ENCODE results near the gene PTPRD. TPM values are rescaled to one million over a fixed set of nuclear protein-coding genes. Genes with fewer than 3 reads are reported as not detected.

PTPRD gene
- total and polyA plus RNA-seq, 10 donors: 0.08 to 11.7 (median 2.9) TPM

DNA sequence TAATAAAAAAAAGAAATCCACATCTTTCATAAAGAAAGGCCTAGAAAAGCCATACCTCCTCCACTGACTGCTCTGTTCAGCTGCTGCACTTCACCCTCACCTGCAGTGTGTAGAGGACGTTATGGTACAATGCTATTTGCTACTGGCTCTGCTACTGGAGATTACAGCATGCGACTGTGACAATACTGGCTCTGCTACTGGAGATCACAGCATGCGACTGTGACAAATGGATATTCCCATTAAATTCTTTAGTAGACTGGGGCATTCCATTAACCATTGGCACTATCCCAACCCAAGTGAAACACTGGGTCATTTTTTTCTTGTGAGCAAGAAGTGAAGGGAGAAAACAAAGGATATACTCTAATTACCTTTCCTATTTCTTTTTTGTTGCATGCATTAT is 1749.7 kb downstream of the PTPRD start:
- 74 to 92% (median 85%) methylated on average over 3 of the region's 3 CpGs for WGBS, 5 donors
- H3K27ac ChIP-seq: no peak overlapping the region
- H3K4me1 ChIP-seq: peaks cover 0 to 5% (median 3%) of the 10 kb centered on the region in 6 donors
- no peak overlapping the region for H3K4me3 ChIP-seq
- DNase-seq: no peak
- no peak for TF ChIP-seq POLR2A (IDR thresholded peaks at IDR 0.05)
- TF ChIP-seq POLR2AphosphoS5 (IDR thresholded peaks at IDR 0.05): no peak
- TF ChIP-seq, protein P1, sequence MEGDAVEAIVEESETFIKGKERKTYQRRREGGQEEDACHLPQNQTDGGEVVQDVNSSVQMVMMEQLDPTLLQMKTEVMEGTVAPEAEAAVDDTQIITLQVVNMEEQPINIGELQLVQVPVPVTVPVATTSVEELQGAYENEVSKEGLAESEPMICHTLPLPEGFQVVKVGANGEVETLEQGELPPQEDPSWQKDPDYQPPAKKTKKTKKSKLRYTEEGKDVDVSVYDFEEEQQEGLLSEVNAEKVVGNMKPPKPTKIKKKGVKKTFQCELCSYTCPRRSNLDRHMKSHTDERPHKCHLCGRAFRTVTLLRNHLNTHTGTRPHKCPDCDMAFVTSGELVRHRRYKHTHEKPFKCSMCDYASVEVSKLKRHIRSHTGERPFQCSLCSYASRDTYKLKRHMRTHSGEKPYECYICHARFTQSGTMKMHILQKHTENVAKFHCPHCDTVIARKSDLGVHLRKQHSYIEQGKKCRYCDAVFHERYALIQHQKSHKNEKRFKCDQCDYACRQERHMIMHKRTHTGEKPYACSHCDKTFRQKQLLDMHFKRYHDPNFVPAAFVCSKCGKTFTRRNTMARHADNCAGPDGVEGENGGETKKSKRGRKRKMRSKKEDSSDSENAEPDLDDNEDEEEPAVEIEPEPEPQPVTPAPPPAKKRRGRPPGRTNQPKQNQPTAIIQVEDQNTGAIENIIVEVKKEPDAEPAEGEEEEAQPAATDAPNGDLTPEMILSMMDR (IDR thresholded peaks at IDR 0.05 in 8 of 11, conservative IDR thresholded peaks at IDR 0.05 in 3 of 11): no peak
- peaks cover 0 to 15% (median 4%) of the 10 kb centered on the region in 7 donors for H3K27me3 ChIP-seq (replicated peaks in 1 of 7)
- H3K36me3 ChIP-seq: no peaks in the 10 kb centered on the region
- H3K9me3 ChIP-seq: no peaks in the 10 kb centered on the region
- intact Hi-C loops (cut with DNase I; ENCODE audit: low total_unique reads): no loop called here

DNA sequence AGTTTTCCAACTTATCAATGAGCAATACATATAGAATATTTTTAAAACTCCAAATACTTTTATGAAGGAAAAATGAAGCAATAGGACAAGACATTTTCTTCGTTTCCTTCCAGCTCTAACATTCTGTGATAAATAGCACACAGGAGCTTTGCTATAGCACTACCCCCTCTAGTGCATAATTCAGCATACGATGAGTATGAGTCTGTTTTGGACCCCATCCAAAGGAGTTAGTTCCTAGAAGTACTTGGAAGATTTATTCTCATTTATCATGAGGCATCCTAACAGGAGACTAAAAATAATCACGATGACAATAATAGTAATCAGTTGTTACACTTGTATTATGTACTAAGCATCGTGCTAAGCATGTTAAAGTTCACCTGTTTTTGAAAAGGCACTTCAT is 1751.9 kb downstream of the PTPRD start:
- H3K36me3 ChIP-seq: no peaks in the 10 kb centered on the region
- intact Hi-C loops (cut with DNase I; ENCODE audit: low total_unique reads): no loop called here
- no peak for DNase-seq
- H3K9me3 ChIP-seq: no peaks in the 10 kb centered on the region
- WGBS, 5 donors: 36 to 40% (median 39%) methylated on average over 4 of the region's 4 CpGs
- no peak overlapping the region for H3K4me3 ChIP-seq
- peaks cover 0 to 26% (median 16%) of the 10 kb centered on the region in 6 donors for H3K4me1 ChIP-seq
- TF ChIP-seq POLR2A (IDR thresholded peaks at IDR 0.05) (no peak), POLR2AphosphoS5 (IDR thresholded peaks at IDR 0.05) (no peak)
- TF ChIP-seq, protein P1 (IDR thresholded peaks at IDR 0.05 in 8 of 11, conservative IDR thresholded peaks at IDR 0.05 in 3 of 11): no peak
- no peak overlapping the region for H3K27ac ChIP-seq
- peaks cover 3 to 37% (median 25%) of the 10 kb centered on the region in 7 donors for H3K27me3 ChIP-seq (replicated peaks in 1 of 7)

DNA sequence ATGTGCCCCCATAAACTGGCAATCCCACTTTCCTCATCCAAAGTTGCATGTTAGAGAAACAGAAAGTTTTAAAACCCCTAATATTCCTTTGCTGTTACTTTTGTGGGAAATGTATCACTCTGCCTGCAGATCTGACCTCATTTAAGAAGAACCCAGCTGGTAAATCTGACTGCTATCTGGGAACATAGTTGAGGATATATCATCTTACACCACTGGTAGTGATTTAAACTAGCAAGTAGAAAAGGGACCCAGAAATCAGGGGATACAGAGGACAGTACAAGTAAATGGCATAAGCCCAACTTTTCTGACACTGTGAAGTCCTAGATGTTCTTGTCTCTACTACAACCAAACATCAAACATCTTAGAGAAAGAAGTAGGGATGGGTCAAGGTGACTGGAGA is 1752.7 kb downstream of the PTPRD start:
- TF ChIP-seq POLR2AphosphoS5 (IDR thresholded peaks at IDR 0.05) (no peak), POLR2A (IDR thresholded peaks at IDR 0.05) (no peak)
- TF ChIP-seq, protein P1 (IDR thresholded peaks at IDR 0.05 in 8 of 11, conservative IDR thresholded peaks at IDR 0.05 in 3 of 11): no peak
- Histone ChIP-seq H3K36me3 (no peaks in the 10 kb centered on the region), H3K27me3 (replicated peaks in 1 of 7) (peaks cover 3 to 45% (median 34%) of the 10 kb centered on the region in 7 donors), H3K9me3 (no peaks in the 10 kb centered on the region), H3K27ac (no peak overlapping the region), H3K4me3 (no peak overlapping the region), H3K4me1 (peaks cover 0 to 26% (median 16%) of the 10 kb centered on the region in 6 donors)
- DNase-seq: no peak
- intact Hi-C loops (cut with DNase I; ENCODE audit: low total_unique reads): no loop called here

DNA sequence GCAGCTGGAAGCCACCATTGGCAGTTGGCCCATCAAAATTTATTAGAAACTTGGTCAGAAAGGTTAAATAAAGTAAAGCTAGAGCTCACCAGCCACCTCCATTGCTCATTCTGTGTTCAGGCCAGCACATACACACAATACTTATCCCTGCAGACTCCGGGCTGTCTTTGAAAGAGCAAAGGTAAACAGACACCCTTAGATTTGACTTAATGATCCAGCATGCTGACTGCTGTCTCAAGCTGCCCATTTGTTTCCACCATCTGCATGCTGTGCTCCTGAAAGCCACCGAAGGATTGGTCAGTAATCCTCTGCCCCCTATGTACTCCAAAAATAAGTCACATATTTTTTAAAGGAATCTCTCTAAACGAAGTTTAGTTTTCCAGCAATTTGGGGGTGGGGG is 1753.4 kb downstream of the PTPRD start:
- no peaks in the 10 kb centered on the region for H3K9me3 ChIP-seq
- DNase-seq: no peak
- no peak overlapping the region for H3K4me3 ChIP-seq
- TF ChIP-seq POLR2AphosphoS5 (IDR thresholded peaks at IDR 0.05): no peak
- TF ChIP-seq POLR2A (IDR thresholded peaks at IDR 0.05): no peak
- peaks cover 0 to 26% (median 16%) of the 10 kb centered on the region in 6 donors for H3K4me1 ChIP-seq
- WGBS, 5 donors: 51 to 78% (median 63%) methylated on average over 3 of the region's 3 CpGs
- peaks cover 3 to 52% (median 34%) of the 10 kb centered on the region in 7 donors for H3K27me3 ChIP-seq (replicated peaks in 1 of 7)
- H3K27ac ChIP-seq: no peak overlapping the region
- intact Hi-C loops (cut with DNase I; ENCODE audit: low total_unique reads): no loop called here
- no peaks in the 10 kb centered on the region for H3K36me3 ChIP-seq
